Left lung (tissue), 10 donors: ENCODE measurements around the gene EPN2. TPM values are rescaled to one million over a fixed set of nuclear protein-coding genes. Genes with fewer than 3 reads are reported as not detected.
A peak's percentile ranks its signal among the peaks of the same experiment; 100 is the strongest.

Experiments used
- ATAC-seq: fragments of 200-7000 bp; cut with Tn5 transposase; one replicate; pipeline ENCODE4 v1.9.1; 2020; ENCODE audit warnings: moderate library complexity
- DNase-seq, 4 donors: peaks; one replicate each; pipeline ENCODE4 v3.0.0-alpha.2; 2013 to 2020
- H3K27ac ChIP-seq, 2 donors: fragments of 200-600 bp; sonication (generic) in 1 of 2; one replicate each; pipeline versions ENCODE4 v1.5.0 to v1.8.0; 2020 to 2021
- H3K27me3 ChIP-seq, 2 donors: fragments of 200-600 bp; sonication (generic) in 1 of 2; one replicate each; pipeline versions ENCODE4 v1.5.0 to v1.8.0; 2020 to 2021
- H3K36me3 ChIP-seq, 2 donors: fragments of 200-600 bp; sonication (generic) in 1 of 2; one replicate each; pipeline versions ENCODE4 v1.5.0 to v1.8.0; 2020 to 2021
- H3K4me1 ChIP-seq, 2 donors: fragments of 200-600 bp; one replicate each; pipeline ENCODE4 v1.8.0; 2021
- H3K4me3 ChIP-seq, 2 donors: fragments of 200-600 bp; sonication (generic) in 1 of 2; one replicate each; pipeline versions ENCODE4 v1.5.0 to v1.8.0; 2020 to 2021; ENCODE audit warnings: mild to moderate bottlenecking in 1 of 2
- H3K9me3 ChIP-seq, 2 donors: fragments of 200-600 bp; sonication (generic) in 1 of 2; one replicate each; pipeline versions ENCODE4 v1.5.0 to v1.8.0; 2020 to 2021
- CTCF ChIP-seq, 2 donors: fragments of 200-600 bp; sonication (generic) in 1 of 2; IDR thresholded peaks; one replicate each; pipeline versions ENCODE4 v1.5.0 to v1.8.0; 2021; ENCODE audit warnings: antibody characterized with exemption in 2 of 2
- intact Hi-C, 2 donors: fragments of 100-400 bp; cut with DNase I; formaldehyde crosslinking; loops; one replicate each; pipeline versions ENCODE4 v1.11.2 to v1.14.2; 2022
- polyA plus RNA-seq, 6 donors: library from polyadenylated mRNA; unstranded; fragments of 120-200 nt; gene quantifications; one replicate each; pipeline ENCODE4 v1.2.1, GENCODE V29; 2013; ENCODE audit not compliant: insufficient read length in 6 of 6
- total RNA-seq, 2 donors: library from RNA; stranded (reverse); fragmentation: NEBNext Ultra II Directional; extraction: Animal tissue kit (Norgen Biotek cat#: 25700); gene quantifications; one replicate each; pipeline ENCODE4 v1.2.1, GENCODE V29; 2021
- donor health status: DM: no; HTN: yes; CAD: no.
- donor health status: DM: no; HTN: no; CAD: no.

The EPN2 gene
- total and polyA plus RNA-seq, 8 donors: 43.3 to 51.5 (median 48.3) TPM

- no peak for TF ChIP-seq CTCF (IDR thresholded peaks at IDR 0.05)
- peak in 1 of 4 donors; percentile 21 for DNase-seq
- no peaks in the 10 kb centered on the region for H3K9me3 ChIP-seq
- H3K27ac ChIP-seq: no peak overlapping the region
- no peak overlapping the region for H3K4me3 ChIP-seq
- H3K27me3 ChIP-seq: peaks cover 0 to 18% of the 10 kb centered on the region in 2 donors
- H3K36me3 ChIP-seq: no peaks in the 10 kb centered on the region
- H3K4me1 ChIP-seq: peaks cover 0 to 36% of the 10 kb centered on the region in 2 donors
- intact Hi-C loops: loop anchor here in 1 of 2 donors (5.0 kb wide), 1 partner anchor 81 kb away; no protein-coding TSS in a partner anchor
- no peak for ATAC-seq
Measured at GRCh38 chr17:19365833-19366636, 128.9 kb downstream of the EPN2 start.

GRCh38 chr17:19366637-19366972 lies 129.4 kb downstream of the EPN2 start:
- intact Hi-C loops: loop anchor here in 1 of 2 donors (5.0 kb wide), 1 partner anchor 81 kb away; no protein-coding TSS in a partner anchor
- ATAC-seq (no peak), DNase-seq (peak in 1 of 4 donors; percentile 17)
- peaks cover 0 to 18% of the 10 kb centered on the region in 2 donors for H3K27me3 ChIP-seq
- no peak overlapping the region for H3K27ac ChIP-seq
- no peak overlapping the region for H3K4me3 ChIP-seq
- TF ChIP-seq CTCF (IDR thresholded peaks at IDR 0.05): no peak
- no peaks in the 10 kb centered on the region for H3K36me3 ChIP-seq
- peaks cover 0 to 39% of the 10 kb centered on the region in 2 donors for H3K4me1 ChIP-seq
- no peaks in the 10 kb centered on the region for H3K9me3 ChIP-seq

GRCh38 chr17:19368229-19368628 lies 131.1 kb downstream of the EPN2 start:
- TF ChIP-seq CTCF (IDR thresholded peaks at IDR 0.05): no peak
- H3K27ac ChIP-seq: no peak overlapping the region
- DNase-seq (peak in 1 of 4 donors; percentile 8), ATAC-seq (no peak)
- H3K27me3 ChIP-seq: peaks cover 0 to 14% of the 10 kb centered on the region in 2 donors
- peaks cover 0 to 37% of the 10 kb centered on the region in 2 donors for H3K4me1 ChIP-seq
- no peaks in the 10 kb centered on the region for H3K36me3 ChIP-seq
- intact Hi-C loops: loop anchor here in 1 of 2 donors (5.0 kb wide), 1 partner anchor 79 kb away; no protein-coding TSS in a partner anchor
- no peak overlapping the region for H3K4me3 ChIP-seq
- H3K9me3 ChIP-seq: no peaks in the 10 kb centered on the region

- Histone ChIP-seq H3K27me3 (peaks cover 0 to 10% of the 10 kb centered on the region in 2 donors), H3K4me1 (peaks cover 0 to 37% of the 10 kb centered on the region in 2 donors), H3K36me3 (no peaks in the 10 kb centered on the region), H3K9me3 (no peaks in the 10 kb centered on the region), H3K27ac (peak overlapping the region in 1 of 2 donors; percentile 13), H3K4me3 (no peak overlapping the region)
- intact Hi-C loops: loop anchor here in 1 of 2 donors (5.0 kb wide), 1 partner anchor 78 kb away; no protein-coding TSS in a partner anchor
- ATAC-seq (no peak), DNase-seq (peak in 1 of 4 donors; percentile 30)
- TF ChIP-seq CTCF (IDR thresholded peaks at IDR 0.05): no peak
Measured at GRCh38 chr17:19369107-19369778, 132.1 kb downstream of the EPN2 start.
